SK-N-MC (cell line): ENCODE data around the gene CCT6A.
A peak's percentile ranks its signal among the peaks of the same experiment; 100 is the strongest.
"Not testable (repeated sequence)": the region's sequence is repeated elsewhere in the genome, so short reads cannot be mapped to it uniquely, and the experiment has no call there.

Source experiments
- DNase-seq: peaks from one replicate; pipeline ENCODE4 v3.0.0-alpha.2; 2011; ENCODE audit warnings: low read depth, low spot score
- H3K27ac ChIP-seq: fragments of 200-600 bp; sonication (generic); 2 replicates; pipeline ENCODE4 v1.5.1; 2016; ENCODE audit warnings: mixed run types
- H3K36me3 ChIP-seq: fragments of 200-600 bp; sonication (generic); 2 replicates; pipeline ENCODE4 v1.6.1; 2017; ENCODE audit warnings: antibody characterized with exemption, low read length, mixed read lengths; ENCODE audit not compliant: insufficient read depth
- H3K4me3 ChIP-seq: fragments of 200-600 bp; sonication (generic); 2 replicates; pipeline ENCODE4 v1.5.1; 2016
- H3K9ac ChIP-seq: fragments of 200-600 bp; sonication (generic); 2 replicates; pipeline ENCODE4 v1.8.0; 2017; ENCODE audit warnings: mixed run types, mixed read lengths; ENCODE audit not compliant: insufficient read length
- H3K9me3 ChIP-seq: fragments of 200-600 bp; sonication (generic); 2 replicates; pipeline ENCODE4 v1.6.1; 2017; ENCODE audit warnings: low read depth, mild to moderate bottlenecking, antibody characterized with exemption, low read length, moderate library complexity, mixed read lengths
- EZH2 ChIP-seq: fragments of 200-600 bp; sonication (generic); IDR thresholded peaks from one replicate; pipeline ENCODE4 v1.6.1; 2017; ENCODE audit warnings: antibody characterized with exemption
- FOXP2 ChIP-seq: optimal IDR thresholded peaks from 2 replicates; pipeline ENCODE3; 2011; ENCODE audit warnings: mild to moderate bottlenecking, moderate library complexity; ENCODE audit not compliant: insufficient read depth; ENCODE audit errors: extremely low read length, control extremely low read depth
- POLR2AphosphoS5 ChIP-seq: IDR thresholded peaks from 2 replicates; pipeline ENCODE4 v1.6.1; 2012; ENCODE audit warnings: mild to moderate bottlenecking, low read depth, low read length, borderline replicate concordance

CCT6A gene

DNA sequence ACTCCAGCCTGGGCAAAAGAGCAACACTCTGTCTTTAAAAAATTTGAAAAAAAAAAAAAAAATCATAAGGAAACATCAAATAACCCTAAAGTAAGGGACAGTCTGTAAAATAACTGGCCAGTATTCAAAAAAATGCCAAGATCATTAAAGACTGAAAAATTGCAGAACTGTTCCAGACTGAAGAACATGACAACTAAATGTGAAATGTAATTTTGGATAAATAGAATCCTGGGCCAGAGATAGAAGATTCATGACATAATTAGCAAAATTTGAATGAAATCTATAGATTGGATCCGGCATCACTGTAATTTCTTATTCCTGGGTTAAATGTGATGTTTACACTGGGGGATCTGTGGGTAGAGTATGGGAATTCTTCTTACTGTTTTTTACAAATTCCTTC, 3.3 kb upstream of the CCT6A start:
- TF ChIP-seq POLR2AphosphoS5 (no peak), EZH2 (no peak), FOXP2 (no peak)
- H3K27ac ChIP-seq, result peak overlapping the region; percentile 64; the same call in 1 of the 2 replicates
- DNase-seq, result no peak
- peaks cover 6% of the 10 kb centered on the region for H3K36me3 ChIP-seq
- no peak overlapping the region for H3K9ac ChIP-seq
- no peaks in the 10 kb centered on the region for H3K9me3 ChIP-seq
- no peak overlapping the region for H3K4me3 ChIP-seq

GRCh38 chr7:56048763-56049162, 2.8 kb upstream of the CCT6A start:
- H3K9me3 ChIP-seq, H3K4me3 ChIP-seq, H3K9ac ChIP-seq, DNase-seq: not testable (repeated sequence)
- Histone ChIP-seq H3K36me3 (peaks cover 12% of the 10 kb centered on the region), H3K27ac (peak overlapping the region; percentile 64; the same call in 1 of the 2 replicates)

DNA sequence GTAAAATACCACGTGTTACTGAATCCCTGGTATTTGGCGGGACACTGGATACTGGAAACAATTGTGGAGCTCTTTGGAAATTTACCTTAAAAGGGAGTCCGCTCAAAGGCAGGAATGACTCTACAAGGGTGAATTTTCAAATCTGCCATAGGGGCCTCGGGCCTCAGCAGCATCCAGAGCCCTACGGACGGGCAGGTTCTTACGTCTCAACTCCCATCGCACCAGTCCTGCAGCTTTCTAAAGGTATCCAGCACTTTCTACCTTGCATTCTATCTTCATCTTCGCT, 569 bp upstream of the CCT6A start:
- peak overlapping the region; percentile 82 for H3K4me3 ChIP-seq
- H3K9ac ChIP-seq, result peak overlapping the region; percentile 94
- peak overlapping the region; percentile 83 for H3K27ac ChIP-seq
- no peak for TF ChIP-seq POLR2AphosphoS5
- no peak for TF ChIP-seq EZH2
- no peak for TF ChIP-seq FOXP2
- H3K36me3 ChIP-seq, result peaks cover 34% of the 10 kb centered on the region
- DNase-seq, result no peak
- no peaks in the 10 kb centered on the region for H3K9me3 ChIP-seq

- Histone ChIP-seq H3K9ac (peak overlapping the region; percentile 99), H3K4me3 (peak overlapping the region; percentile 82), H3K27ac (peak overlapping the region; percentile 19; the same call in 1 of the 2 replicates), H3K36me3 (peaks cover 58% of the 10 kb centered on the region), H3K9me3 (no peaks in the 10 kb centered on the region)
- TF ChIP-seq POLR2AphosphoS5, result no peak
- no peak for TF ChIP-seq EZH2
- no peak for TF ChIP-seq FOXP2
- DNase-seq, result no peak
These were observed 1.8 kb downstream of the CCT6A start for GRCh38 chr7:56053379-56053778.

DNA sequence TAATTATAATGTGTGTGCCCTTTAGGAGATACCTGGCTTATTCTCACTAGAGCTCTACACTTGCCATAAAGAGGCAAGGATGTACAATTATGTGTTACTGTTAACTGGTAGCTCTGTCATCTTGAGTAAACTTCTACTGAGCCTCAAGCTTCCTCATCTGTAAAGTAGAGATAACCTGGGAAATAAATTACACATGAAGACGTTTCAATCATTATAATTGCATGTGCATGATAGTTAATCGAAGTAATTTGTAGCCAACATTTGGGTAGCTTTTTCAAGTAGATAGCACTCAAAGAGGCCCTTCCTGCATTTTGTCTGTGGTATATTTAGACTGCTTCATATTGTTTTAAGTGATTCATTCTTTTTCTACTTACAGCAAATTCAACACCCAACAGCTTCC, 2.4 kb downstream of the CCT6A start:
- Histone ChIP-seq H3K4me3 (peak overlapping the region; percentile 82), H3K27ac (peak overlapping the region; percentile 54), H3K9me3 (no peaks in the 10 kb centered on the region), H3K9ac (peak overlapping the region; percentile 99), H3K36me3 (peaks cover 63% of the 10 kb centered on the region)
- no peak for DNase-seq
- TF ChIP-seq EZH2 (no peak), POLR2AphosphoS5 (no peak), FOXP2 (no peak)

GRCh38 chr7:56062382-56062781, 10.8 kb downstream of the CCT6A start:
- no peak overlapping the region for H3K4me3 ChIP-seq
- H3K27ac ChIP-seq, result peak overlapping the region; percentile 83
- TF ChIP-seq POLR2AphosphoS5 (0 out of 2 replicates have a peak, but pooled peaks have one; percentile 15), FOXP2 (no peak)
- peaks cover 64% of the 10 kb centered on the region for H3K36me3 ChIP-seq
- no peak overlapping the region for H3K9ac ChIP-seq
- no peak for DNase-seq
- H3K9me3 ChIP-seq, result no peaks in the 10 kb centered on the region

DNA sequence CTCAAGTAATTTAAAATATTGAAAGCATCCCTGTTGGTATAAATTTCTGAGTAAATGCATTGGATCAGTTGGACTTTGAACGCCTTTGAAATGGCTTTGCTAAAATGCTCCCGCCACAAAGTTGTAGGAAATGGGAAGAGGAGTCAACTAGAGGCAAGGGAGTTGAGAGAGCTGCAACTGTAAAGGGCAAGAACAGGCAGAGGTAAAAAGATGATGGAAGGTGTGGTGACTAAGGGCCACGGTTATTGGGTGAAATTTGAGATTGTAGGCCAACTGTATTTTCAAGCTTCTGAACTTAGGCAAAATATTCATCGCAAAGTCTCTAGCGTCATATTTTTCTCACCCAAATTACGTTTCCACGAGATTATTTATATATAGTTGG, 11.9 kb downstream of the CCT6A start:
- no peak for DNase-seq
- Histone ChIP-seq H3K9ac (no peak overlapping the region), H3K27ac (peak overlapping the region; percentile 83), H3K36me3 (peaks cover 56% of the 10 kb centered on the region), H3K9me3 (no peaks in the 10 kb centered on the region), H3K4me3 (peak overlapping the region; percentile 98)
- TF ChIP-seq FOXP2, result no peak
- no peak for TF ChIP-seq POLR2AphosphoS5
- TF ChIP-seq EZH2, result no peak

- Histone ChIP-seq H3K9ac (peak within 1 kb of the TSS; percentile 93), H3K36me3 (peaks cover 57% of the 10 kb centered on the region), H3K4me3 (peak within 1 kb of the TSS; percentile 98), H3K27ac (peak within 1 kb of the TSS; percentile 88), H3K9me3 (no peaks in the 10 kb centered on the region)
- TF ChIP-seq POLR2AphosphoS5 (peak; percentile 99), EZH2 (no peak), FOXP2 (no peak)
- DNase-seq, result no peak
These were observed 12.5 kb downstream of the CCT6A start, which contains the start of gene SUMF2 for GRCh38 chr7:56063882-56064625. TSS of gene SUMF2 (plus strand) at chr7:56064286. CDS start at chr7:56064312, 26 bp downstream.

GRCh38 chr7:56066376-56066775, 14.8 kb downstream of the CCT6A start:
- H3K36me3 ChIP-seq, result peaks cover 51% of the 10 kb centered on the region
- not testable (repeated sequence) for DNase-seq, H3K9ac ChIP-seq, H3K4me3 ChIP-seq, H3K9me3 ChIP-seq, H3K27ac ChIP-seq

DNA sequence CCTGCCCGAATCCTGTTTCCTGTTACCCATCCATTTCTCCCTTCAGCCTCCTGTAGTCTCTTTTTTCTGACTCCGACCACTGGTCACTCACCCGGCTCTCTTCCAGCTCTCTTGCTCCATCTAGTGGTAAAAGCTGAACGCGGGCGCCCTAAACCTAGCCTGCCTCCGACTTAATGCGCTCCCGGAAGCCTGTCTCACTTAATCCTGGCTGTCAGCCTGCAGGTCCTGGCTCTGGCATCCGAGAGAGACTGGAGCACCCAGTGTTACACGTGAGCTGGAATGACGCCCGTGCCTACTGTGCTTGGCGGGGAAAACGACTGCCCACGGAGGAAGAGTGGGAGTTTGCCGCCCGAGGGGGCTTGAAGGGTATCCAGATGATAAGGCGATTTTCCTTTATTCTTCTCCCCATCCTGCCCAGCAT, 22.8 kb downstream of the CCT6A start:
- no peak overlapping the region for H3K4me3 ChIP-seq
- H3K9me3 ChIP-seq, result no peaks in the 10 kb centered on the region
- H3K36me3 ChIP-seq, result peaks cover 42% of the 10 kb centered on the region
- no peak for DNase-seq
- no peak overlapping the region for H3K9ac ChIP-seq
- H3K27ac ChIP-seq, result no peak overlapping the region
- TF ChIP-seq FOXP2, result no peak
- TF ChIP-seq POLR2AphosphoS5, result no peak
- no peak for TF ChIP-seq EZH2
